WERI-Rb-1 (cell line): Measurements from ENCODE around the gene ADGRA1.

Source experiments
- DNase-seq: peaks from one replicate; pipeline ENCODE4 v3.0.0-alpha.2; 2020
- H3K27ac ChIP-seq: fragments of 250-450 bp; sonication (Bioruptor Pico); 2 replicates; pipeline ENCODE4 v1.5.1; 2020; ENCODE audit warnings: mild to moderate bottlenecking, moderate library complexity
- H3K27me3 ChIP-seq: fragments of 250-450 bp; sonication (Bioruptor Pico); 2 replicates; pipeline ENCODE4 v1.5.1; 2021; ENCODE audit warnings: mild to moderate bottlenecking, low read depth, moderate library complexity; ENCODE audit not compliant: insufficient read depth, severe bottlenecking
- H3K36me3 ChIP-seq: fragments of 250-450 bp; sonication (Bioruptor Pico); 2 replicates; pipeline ENCODE4 v1.5.1; 2020; ENCODE audit warnings: mild to moderate bottlenecking, moderate library complexity
- H3K4me3 ChIP-seq: 2 replicates; pipeline ENCODE4 v1.5.1; 2011; ENCODE audit warnings: low read depth, mild to moderate bottlenecking, control low read depth, low read length
- H3K9me3 ChIP-seq: fragments of 250-450 bp; sonication (Bioruptor Pico); 2 replicates; pipeline ENCODE4 v1.5.1; 2021; ENCODE audit warnings: mild to moderate bottlenecking, moderate library complexity; ENCODE audit not compliant: severe bottlenecking
- CTCF ChIP-seq: IDR thresholded peaks from 2 replicates; pipeline ENCODE4 v1.5.1; 2011; ENCODE audit warnings: low read depth, mild to moderate bottlenecking, control low read depth, inconsistent platforms, low read length

ADGRA1 gene

GRCh38 chr10:133079836-133080682 lies 7.7 kb upstream of the ADGRA1 start:
- DNase-seq, result no peak
- Histone ChIP-seq H3K36me3 (no peaks in the 10 kb centered on the region), H3K4me3 (no peak overlapping the region), H3K27me3 (no peaks in the 10 kb centered on the region), H3K27ac (no peak overlapping the region), H3K9me3 (no peaks in the 10 kb centered on the region)
- TF ChIP-seq CTCF, result no peak

GRCh38 chr10:133080683-133081040 lies 7.1 kb upstream of the ADGRA1 start:
- no peaks in the 10 kb centered on the region for H3K9me3 ChIP-seq
- no peaks in the 10 kb centered on the region for H3K27me3 ChIP-seq
- no peak for DNase-seq
- no peaks in the 10 kb centered on the region for H3K36me3 ChIP-seq
- no peak overlapping the region for H3K4me3 ChIP-seq
- no peak for TF ChIP-seq CTCF
- H3K27ac ChIP-seq, result no peak overlapping the region

GRCh38 chr10:133081636-133082035 lies 6.1 kb upstream of the ADGRA1 start:
- Histone ChIP-seq H3K36me3 (no peaks in the 10 kb centered on the region), H3K27ac (no peak overlapping the region), H3K27me3 (peaks cover under 1% of the 10 kb centered on the region), H3K4me3 (no peak overlapping the region), H3K9me3 (no peaks in the 10 kb centered on the region)
- no peak for DNase-seq
- no peak for TF ChIP-seq CTCF

GRCh38 chr10:133082685-133083421 lies 4.9 kb upstream of the ADGRA1 start:
- Histone ChIP-seq H3K27me3 (peaks cover 9% of the 10 kb centered on the region), H3K27ac (no peak overlapping the region), H3K4me3 (no peak overlapping the region), H3K36me3 (no peaks in the 10 kb centered on the region), H3K9me3 (no peaks in the 10 kb centered on the region)
- TF ChIP-seq CTCF, result no peak
- DNase-seq, result no peak

GRCh38 chr10:133083422-133084100 lies 4.2 kb upstream of the ADGRA1 start:
- H3K4me3 ChIP-seq, result no peak overlapping the region
- peaks cover 9% of the 10 kb centered on the region for H3K27me3 ChIP-seq
- no peak overlapping the region for H3K27ac ChIP-seq
- H3K36me3 ChIP-seq, result no peaks in the 10 kb centered on the region
- no peak for TF ChIP-seq CTCF
- no peaks in the 10 kb centered on the region for H3K9me3 ChIP-seq
- no peak for DNase-seq
